ENCODE results near the gene LTBP3. TPM values are rescaled to one million over a fixed set of nuclear protein-coding genes. Genes with fewer than 3 reads are reported as not detected.

The LTBP3 gene
- total and polyA plus RNA-seq, 2 of the 13 experiments (the other 11 are each of a cell fraction or from before 2014, with no cell fraction given), result 12.2 to 68.1 TPM

- no peak for DNase-seq (ENCODE audit: low spot score)
- no peak overlapping the region for H3K9ac ChIP-seq (ENCODE audit: insufficient read depth, low read depth, low read length)
- POLR2A ChIA-PET, result interaction anchor here (1.3 to 1.7 kb wide), 4 partner anchors 9 to 17 kb away, joined by 4 to 7 read pairs (median 4); no protein-coding TSS in a partner anchor
- H4K20me1 ChIP-seq (ENCODE audit: insufficient read depth, low read length), result 0 out of 2 replicates have a peak, but pooled peaks cover 3% of the 10 kb centered on the region
- intact Hi-C loops (cut with micrococcal nuclease; ENCODE audit: unreplicated experiment) (no loop called here), in situ Hi-C loops (cut with HindIII; ENCODE audit: extremely low pct_ligation_motif_present, low pct_unique_long_range_greater_than_20kb) (no loop called here)
- no peak for FAIRE-seq
- no peaks in the 10 kb centered on the region for H3K4me1 ChIP-seq (ENCODE audit: insufficient read depth, low read length)
- no peak overlapping the region for H2AFZ ChIP-seq (ENCODE audit: low read length)
- CTCF ChIA-PET (ENCODE audit: low intra/inter-chr PET ratio, low total read pairs), result no interaction called here
- H3K4me2 ChIP-seq (ENCODE audit: low read depth, low read length), result no peak overlapping the region
- ATAC-seq, result peak; percentile 8
- H3K4me3 ChIP-seq (replicated peaks in 1 of 3; ENCODE audit: insufficient read depth in 1 of 3, low read depth in 2 of 3, low read length in 3 of 3), result no peak overlapping the region
- WGBS (ENCODE audit: low lambda C conversion rate), result 94% methylated on average over 3 of the region's 3 CpGs
- BruUV-seq (replicated peaks), result no TSS peak
- H3K27me3 ChIP-seq (ENCODE audit: control insufficient read depth in 1 of 2, insufficient read depth in 2 of 2, low read length in 2 of 2), result no peaks in the 10 kb centered on the region
- H3K36me3 ChIP-seq (replicated peaks in 1 of 2; ENCODE audit: control insufficient read depth in 1 of 2, insufficient read depth in 2 of 2, low read length in 2 of 2), result peaks cover 14 to 18% of the 10 kb centered on the region in 2 experiments; a peak in 4 of 5 replicates
- H3K27ac ChIP-seq (ENCODE audit: extremely low read length, insufficient read depth, low read length), result no peak overlapping the region
- TF ChIP-seq ZBTB38 (CRISPR knock-in tag; IDR thresholded peaks at IDR 0.05) (no peak), ZBTB37 (CRISPR knock-in tag; IDR thresholded peaks at IDR 0.05) (no peak), KDM2A (CRISPR knock-in tag; IDR thresholded peaks at IDR 0.05; ENCODE audit: borderline replicate concordance, low read depth) (peak; percentile 9; the same call in 1 of the 2 replicates)
- H3K79me2 ChIP-seq (ENCODE audit: insufficient read depth, low read length), result no peaks in the 10 kb centered on the region
- no peaks in the 10 kb centered on the region for H3K9me3 ChIP-seq (ENCODE audit: low read length)
Observed at GRCh38 chr11:65595131-65595530, 37.0 kb upstream of the LTBP3 start.

- BruUV-seq (replicated peaks), result no TSS peak
- Histone ChIP-seq H3K4me2 (ENCODE audit: low read depth, low read length) (no peak overlapping the region), H3K27me3 (ENCODE audit: control insufficient read depth in 1 of 2, insufficient read depth in 2 of 2, low read length in 2 of 2) (no peaks in the 10 kb centered on the region), H4K20me1 (ENCODE audit: insufficient read depth, low read length) (0 out of 2 replicates have a peak, but pooled peaks cover 3% of the 10 kb centered on the region), H3K27ac (ENCODE audit: extremely low read length, insufficient read depth, low read length) (no peak overlapping the region), H3K4me1 (ENCODE audit: insufficient read depth, low read length) (peaks cover 8% of the 10 kb centered on the region), H3K36me3 (replicated peaks in 1 of 2; ENCODE audit: control insufficient read depth in 1 of 2, insufficient read depth in 2 of 2, low read length in 2 of 2) (peaks cover 12 to 14% of the 10 kb centered on the region in 2 experiments; a peak in 4 of 5 replicates), H3K9ac (ENCODE audit: insufficient read depth, low read depth, low read length) (no peak overlapping the region), H3K9me3 (ENCODE audit: low read length) (no peaks in the 10 kb centered on the region), H2AFZ (ENCODE audit: low read length) (no peak overlapping the region), H3K4me3 (replicated peaks in 1 of 3; ENCODE audit: insufficient read depth in 1 of 3, low read depth in 2 of 3, low read length in 3 of 3) (no peak overlapping the region), H3K79me2 (ENCODE audit: insufficient read depth, low read length) (no peaks in the 10 kb centered on the region)
- FAIRE-seq (peak; percentile 42), DNase-seq (ENCODE audit: low spot score) (no peak), ATAC-seq (peak; percentile 66)
- 62% methylated on average over 9 of the region's 26 CpGs for WGBS (ENCODE audit: low lambda C conversion rate)
- POLR2A ChIA-PET, result interaction anchor here (1.0 to 2.4 kb wide), 5 partner anchors 9 to 21 kb away, joined by 4 to 11 read pairs (median 5); partner anchors contain the start of gene MAP3K11
- intact Hi-C loops (cut with micrococcal nuclease; ENCODE audit: unreplicated experiment), result no loop called here
- in situ Hi-C loops (cut with HindIII; ENCODE audit: extremely low pct_ligation_motif_present, low pct_unique_long_range_greater_than_20kb), result no loop called here
- CTCF ChIA-PET (ENCODE audit: low intra/inter-chr PET ratio, low total read pairs), result interaction anchor here (2.1 kb wide), 1 partner anchor 53 kb away, joined by 12 read pairs; no protein-coding TSS in a partner anchor
- TF ChIP-seq AGO2 (optimal IDR thresholded peaks at IDR 0.05; ENCODE audit: low read depth, low read length) (peak; percentile 62), ZBTB33 (CRISPR knock-in tag; IDR thresholded peaks at IDR 0.05) (peak; percentile 59), ZFP91 (CRISPR knock-in tag; IDR thresholded peaks at IDR 0.05; ENCODE audit: borderline replicate concordance) (no peak), DMAP1 (CRISPR knock-in tag; IDR thresholded peaks at IDR 0.05) (no peak), RXRA (CRISPR knock-in tag; IDR thresholded peaks at IDR 0.05) (peak; percentile 30; the same call in 1 of the 2 replicates), NAIF1 (CRISPR knock-in tag; IDR thresholded peaks at IDR 0.05; ENCODE audit: borderline replicate concordance) (no peak), AHR (CRISPR knock-in tag; IDR thresholded peaks at IDR 0.05) (no peak), ZNF484 (CRISPR knock-in tag; IDR thresholded peaks at IDR 0.05; ENCODE audit: borderline replicate concordance, low read depth) (no peak)
Observed at GRCh38 chr11:65593518-65594414, 35.6 kb upstream of the LTBP3 start.
